GM20431 (cell line): Measurements from ENCODE around the gene CACNA1B.
"Not testable (repeated sequence)": the region's sequence is repeated elsewhere in the genome, so short reads cannot be mapped to it uniquely, and the experiment has no call there.

Experiments
- in situ Hi-C: fragments of 300-500 bp; cut with MseI, MboI; formaldehyde crosslinking; loops from one replicate; pipeline ENCODE4 v1.15.0; 2020; ENCODE audit warnings: low sequenced_read_pairs; ENCODE audit not compliant: unreplicated experiment

Gene CACNA1B

DNA sequence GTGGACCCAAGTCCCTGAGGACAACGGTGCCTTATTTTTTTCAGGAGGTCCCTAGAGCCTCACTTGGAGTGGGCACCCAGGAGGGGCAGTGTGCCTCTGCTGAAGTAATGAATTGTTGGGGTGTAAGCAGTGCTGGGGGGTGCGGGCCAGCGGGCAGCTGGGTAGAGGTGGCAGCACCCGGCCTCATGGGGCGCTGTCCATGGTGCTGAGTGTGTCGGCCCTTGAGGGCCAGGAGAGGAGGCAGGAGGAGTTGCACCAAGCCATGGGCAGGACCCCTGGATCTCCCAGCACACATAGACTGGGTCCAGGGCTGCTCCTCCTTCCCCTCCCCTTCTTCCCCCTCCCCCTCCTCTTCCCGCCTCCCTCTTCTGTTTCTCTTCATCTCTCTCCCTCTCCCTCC is 7.0 kb downstream of the CACNA1B start:
- in situ Hi-C loops: not testable (repeated sequence)

DNA sequence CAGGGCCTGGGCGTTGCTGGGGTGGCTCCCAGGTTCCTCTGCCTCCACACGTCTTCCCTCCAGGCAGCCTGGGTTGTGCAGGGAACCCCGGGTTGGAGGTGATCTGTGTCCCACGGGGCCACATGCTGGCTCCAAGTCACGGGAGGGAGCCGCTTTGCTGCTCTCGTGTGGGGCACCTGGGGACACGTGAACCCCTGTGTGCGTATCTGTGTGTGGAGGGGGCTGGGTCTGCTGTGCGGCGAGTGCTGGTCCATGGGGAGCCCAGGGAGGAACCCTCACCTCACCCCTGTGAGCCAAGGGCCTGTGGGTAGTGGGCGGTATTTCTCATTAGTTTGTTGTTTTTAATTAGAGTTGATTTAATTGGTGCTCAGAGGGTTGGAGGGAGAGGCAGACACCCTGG is 7.5 kb downstream of the CACNA1B start:
- in situ Hi-C loops: not testable (repeated sequence)

DNA sequence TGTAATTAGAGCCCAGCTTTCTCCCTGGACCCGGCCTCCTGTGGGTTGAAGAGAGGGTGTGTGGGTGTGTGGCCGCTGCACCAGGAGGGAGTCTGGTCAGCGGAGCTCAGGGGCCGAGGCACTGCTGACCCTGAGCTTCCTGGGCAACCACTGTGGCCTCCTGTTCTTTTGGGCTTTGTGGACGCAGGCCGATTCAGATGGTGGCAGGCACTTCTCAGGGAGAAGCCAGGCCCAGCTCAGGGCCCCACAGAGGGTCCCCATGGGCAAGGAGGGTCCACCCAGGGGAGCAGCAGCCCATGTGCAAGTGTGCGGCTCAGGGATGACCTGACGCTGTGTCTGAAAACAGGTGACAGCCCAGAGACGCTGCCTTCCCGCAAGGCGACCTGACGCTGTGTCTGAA is 11.0 kb downstream of the CACNA1B start:
- in situ Hi-C loops: not testable (repeated sequence)

DNA sequence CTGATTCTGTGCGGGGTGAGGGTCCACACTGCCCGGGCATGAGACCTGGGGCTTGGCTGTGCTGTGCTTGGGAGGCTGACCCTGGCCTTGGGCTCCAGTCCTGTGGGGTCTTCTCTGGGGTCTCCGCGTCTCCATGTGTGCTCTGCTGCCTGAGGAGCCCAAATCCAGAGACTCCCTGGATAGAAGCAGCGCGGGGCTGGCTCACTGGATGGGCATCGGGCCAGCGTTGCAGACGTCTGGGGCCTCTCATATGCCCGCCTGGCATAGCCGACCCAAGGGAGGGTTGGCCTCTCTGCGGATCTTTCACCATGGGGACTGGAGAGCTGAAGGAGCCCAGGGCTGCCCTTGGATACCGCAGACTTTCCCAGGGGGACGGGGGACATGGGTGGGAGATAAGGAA is 12.4 kb downstream of the CACNA1B start:
- in situ Hi-C loops: not testable (repeated sequence)

DNA sequence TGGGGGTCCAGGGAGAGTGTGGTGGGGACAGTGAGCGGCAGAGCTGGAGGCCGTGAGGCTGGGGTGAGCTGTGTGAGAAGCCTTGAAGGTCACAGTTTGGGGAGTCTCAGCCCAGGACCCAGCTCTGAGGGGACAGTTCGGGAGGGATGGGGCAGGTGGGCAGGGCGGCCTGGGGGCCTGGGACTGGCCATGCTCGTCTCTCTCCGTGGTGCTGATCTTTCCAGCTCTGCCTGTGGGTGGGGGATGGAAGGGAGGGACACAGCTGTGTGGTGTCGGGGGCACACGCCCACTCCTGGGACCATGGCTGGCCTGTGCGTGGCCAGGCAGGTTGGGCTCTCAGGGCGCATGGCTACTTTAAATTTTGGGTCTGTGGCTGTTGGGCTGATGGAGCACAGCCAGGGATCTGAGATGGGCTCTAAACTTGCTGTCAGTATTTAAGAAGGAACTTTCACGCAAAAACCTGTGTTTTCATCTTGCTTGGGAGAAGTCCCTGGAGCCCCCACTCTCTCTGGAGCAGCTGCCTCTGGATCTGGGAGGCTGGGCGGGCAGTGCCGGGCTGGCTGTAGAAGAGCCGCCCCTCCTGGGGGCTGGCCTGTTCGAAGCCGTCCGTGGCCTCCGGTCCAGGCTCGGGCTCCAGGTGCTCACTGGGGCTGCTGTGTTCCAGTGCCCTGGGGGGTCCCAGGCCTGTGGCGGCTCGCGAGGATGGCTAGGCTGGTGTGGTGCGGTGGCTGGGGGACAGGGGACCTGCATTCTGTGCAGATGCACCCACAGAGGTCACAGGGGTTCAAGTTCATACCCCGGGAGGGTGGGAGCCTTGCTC is 13.4 kb downstream of the CACNA1B start:
- in situ Hi-C loops: not testable (repeated sequence)

DNA sequence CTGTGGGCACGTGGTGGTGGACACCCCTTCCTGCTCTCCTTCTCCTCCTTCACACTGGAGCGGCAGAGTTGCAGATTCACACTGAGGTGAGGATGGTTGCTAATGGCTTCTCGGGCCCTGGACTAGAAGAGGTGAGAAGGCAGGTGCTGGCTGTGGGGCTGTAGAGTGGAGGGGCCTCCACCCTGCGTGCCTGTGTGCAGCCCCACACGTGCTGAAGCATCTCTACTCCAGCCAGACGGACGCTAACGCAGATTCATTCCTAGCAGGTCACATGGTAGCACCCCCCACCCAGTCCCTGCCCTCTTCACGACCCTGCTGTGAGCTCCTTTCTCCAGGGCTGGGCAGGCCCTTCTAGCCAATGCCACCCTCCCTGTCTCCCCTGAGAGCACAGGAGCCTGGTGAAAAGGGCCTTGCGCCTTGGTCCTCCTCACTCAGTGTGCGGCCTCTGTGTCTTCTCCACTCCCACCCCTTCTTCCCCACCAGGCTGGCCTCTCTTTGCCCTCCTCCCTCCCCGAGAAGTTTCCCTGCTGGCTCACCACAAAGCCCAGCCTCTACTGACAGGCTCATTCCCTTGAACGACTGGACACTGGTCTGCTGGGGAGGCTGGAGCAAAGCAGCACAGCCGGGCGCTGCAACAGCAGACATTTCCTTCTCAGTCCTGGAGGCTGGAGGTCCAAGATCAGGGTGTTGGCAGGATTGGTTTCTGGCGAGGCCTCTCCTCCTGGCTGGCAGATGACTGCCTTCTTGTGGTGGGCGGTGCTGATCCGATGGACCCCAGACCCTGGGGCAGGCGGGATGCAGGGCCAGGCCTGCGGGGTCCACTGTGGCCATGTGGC is 14.2 kb downstream of the CACNA1B start:
- in situ Hi-C loops: no loop called here

DNA sequence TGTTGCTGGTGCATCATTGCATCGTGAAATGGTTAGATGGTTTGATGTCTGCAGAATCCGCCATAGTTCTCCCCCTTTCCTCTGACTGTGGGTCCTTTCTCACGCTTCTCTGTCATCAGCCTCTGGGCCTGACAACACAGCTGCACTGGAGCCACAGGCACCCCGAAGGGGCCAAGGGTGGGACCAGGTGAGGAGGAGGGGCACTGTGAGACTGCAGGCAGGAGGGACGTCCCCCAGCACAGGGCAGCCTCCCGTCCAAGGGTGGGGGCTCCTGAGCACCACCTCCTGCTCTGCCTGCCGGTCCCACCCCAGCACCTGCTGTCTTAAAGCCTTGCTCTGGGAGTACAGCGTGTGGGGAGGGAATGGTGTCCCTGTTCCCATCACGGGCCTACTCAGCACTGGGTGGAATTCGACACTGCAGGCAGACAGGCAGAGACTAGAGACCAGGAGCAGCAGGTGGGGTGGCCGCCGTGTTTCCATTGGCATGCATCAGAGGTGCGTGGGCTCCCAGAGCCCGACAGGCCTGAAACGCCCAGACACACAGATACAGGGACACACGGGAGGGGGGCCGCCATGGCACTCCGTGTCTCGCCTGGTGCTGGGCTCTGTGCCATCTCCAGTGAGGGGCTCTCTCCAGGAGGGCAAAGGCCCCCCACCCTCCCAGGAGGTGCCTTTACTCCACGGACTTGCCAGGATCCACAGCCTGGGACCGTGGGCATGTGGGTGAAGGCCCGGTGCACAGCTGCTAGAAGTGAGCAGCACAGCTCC is 15.0 kb downstream of the CACNA1B start:
- in situ Hi-C loops: no loop called here

DNA sequence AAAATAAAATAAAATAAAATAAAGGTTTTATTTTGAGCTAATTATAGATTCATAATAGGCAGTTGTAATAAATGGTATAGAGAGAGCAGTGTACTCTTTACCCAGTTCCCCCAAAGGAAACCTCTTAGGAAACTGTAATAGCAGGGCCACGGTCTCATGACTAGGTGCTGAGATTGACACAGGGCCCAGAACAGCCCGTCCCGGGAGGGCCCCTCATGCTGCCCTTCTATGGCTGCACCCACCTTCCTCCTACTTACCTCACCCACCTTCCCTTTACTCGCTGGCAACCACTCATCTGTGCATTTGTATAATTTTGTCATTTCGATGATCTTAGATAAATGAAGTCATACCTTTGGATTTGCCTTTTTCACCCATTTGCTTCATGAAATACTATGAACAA is 16.1 kb downstream of the CACNA1B start:
- in situ Hi-C loops: no loop called here

DNA sequence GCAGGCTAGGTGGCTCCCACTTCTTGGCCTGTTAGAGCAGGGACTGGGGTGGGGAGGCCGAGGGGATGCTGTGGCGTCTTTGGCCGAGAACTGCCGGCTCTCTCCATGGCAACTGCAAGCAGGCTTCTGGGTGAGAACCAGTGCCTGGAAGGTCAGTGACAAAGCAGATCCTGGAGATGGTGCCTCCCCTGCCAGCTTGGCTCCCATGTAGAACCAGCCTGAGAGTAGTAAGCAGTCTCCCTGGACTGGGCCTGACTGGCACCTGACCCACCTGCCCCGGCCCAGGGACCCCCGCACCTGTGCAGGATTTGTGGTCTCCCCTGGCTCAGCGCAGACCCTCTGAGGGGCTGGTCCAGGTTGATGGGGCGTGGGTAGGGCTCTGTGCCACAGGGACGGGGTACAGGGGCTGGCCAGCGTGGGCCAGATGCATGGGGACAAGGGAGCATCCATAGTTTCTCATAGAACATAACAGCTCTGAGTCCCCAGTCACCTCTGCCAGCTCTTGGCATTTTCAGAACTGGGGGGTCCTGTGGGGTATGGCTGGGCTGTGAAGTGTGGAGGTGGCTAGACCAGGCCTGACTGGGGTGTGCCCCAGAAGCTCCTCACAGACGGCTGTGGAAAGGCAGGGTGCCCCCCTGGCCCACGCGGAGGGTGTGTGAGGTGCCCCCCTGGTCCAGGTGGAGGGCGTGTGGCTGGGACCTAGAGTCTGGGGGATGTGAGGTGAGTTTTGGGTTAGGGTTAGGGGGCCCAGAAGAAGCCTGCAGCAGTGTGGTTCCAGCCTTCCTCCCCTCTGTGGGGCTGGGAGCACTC is 22.2 kb downstream of the CACNA1B start:
- in situ Hi-C loops: no loop called here

DNA sequence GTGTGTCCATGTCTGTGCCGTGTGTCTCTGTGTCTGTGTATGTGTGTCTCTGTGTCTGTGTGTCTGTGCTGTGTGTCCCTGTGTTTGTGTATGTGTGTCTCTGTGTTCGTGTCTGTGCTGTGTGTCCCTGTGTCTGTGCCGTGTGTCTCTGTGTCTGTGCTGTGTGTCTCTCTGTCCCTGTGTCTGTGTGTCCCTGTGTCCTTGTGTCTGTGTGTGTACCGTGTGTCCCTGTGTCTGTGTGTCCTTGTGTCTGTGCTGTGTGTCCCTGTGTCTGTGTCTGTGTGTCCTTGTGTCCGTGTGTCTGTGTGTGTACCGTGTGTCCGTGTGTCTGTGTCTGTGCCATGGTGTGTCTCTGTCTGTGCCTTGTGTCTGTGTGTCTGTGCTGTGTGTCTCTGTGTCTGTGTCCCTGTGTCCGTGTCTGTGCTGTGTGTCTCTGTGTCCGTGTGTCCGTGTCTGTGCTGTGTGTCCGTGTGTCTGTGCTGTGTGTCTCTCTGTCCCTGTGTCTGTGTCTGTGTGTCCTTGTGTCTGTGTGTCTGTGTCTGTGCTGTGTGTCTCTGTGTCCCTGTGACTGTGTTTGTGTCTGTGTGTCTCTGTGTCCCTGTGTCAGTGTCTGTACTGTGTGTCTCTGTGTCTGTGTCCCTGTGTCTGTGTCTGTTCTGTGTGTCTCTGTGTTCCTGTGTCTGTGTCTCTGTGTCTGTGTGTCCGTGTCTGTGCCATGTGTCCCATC is 23.2 kb downstream of the CACNA1B start:
- in situ Hi-C loops: no loop called here

DNA sequence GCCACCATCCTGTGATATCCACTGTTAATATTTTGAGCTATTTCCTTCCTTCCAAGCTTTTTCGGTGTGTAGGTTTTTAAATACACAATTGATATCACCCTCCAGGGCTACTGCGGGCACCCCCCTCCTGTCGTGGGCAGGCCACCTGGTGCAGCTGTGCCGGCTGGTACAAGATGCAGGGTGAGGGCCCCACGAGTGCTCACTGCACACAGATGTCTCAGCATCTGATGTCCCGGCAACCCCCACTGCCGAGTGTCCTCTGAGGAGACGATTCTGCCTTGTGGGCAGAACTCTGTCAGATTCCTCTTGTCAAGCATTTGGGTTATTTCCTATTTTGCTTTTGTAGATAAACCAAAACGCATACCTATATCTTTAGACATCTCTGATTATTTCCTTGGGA is 25.1 kb downstream of the CACNA1B start:
- in situ Hi-C loops: no loop called here

DNA sequence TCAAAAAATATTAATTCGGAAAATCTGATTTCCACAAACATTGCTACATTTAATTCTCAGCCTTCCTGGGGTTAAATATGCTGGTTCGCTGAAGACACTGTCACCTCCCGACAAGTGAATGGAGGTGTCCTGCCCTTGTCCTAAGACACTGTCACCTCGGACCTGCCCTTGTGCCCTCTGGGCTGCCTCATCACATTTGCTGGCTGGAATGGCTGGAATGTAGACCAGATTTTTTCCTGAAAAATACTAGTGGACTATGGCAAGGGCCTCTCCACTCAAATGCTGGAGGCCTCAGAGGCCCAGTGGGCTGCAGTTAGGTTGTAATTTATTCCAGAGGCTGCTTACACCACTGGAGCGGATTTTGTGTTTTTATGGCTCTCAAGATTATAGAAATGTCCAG is 28.2 kb downstream of the CACNA1B start:
- in situ Hi-C loops: no loop called here

DNA sequence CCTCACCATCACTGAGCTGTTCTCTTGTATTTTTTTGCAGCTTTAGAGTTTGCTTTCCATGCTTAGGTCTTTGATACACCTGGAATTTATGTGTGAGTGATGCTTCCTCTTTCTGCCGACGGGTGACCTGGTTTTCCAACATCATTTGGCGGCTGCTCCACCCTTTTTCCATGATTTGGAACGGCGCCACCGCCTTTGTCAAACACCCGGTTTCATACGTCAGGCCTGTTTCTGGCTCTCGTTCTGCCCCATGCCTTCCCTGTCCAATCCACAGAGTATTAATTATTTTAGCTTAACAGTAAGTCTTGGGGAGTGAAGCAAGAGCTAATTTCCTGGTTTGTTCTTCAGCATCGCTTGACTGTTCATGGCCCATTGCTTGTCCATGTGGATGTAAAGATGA is 30.2 kb downstream of the CACNA1B start:
- in situ Hi-C loops: no loop called here

DNA sequence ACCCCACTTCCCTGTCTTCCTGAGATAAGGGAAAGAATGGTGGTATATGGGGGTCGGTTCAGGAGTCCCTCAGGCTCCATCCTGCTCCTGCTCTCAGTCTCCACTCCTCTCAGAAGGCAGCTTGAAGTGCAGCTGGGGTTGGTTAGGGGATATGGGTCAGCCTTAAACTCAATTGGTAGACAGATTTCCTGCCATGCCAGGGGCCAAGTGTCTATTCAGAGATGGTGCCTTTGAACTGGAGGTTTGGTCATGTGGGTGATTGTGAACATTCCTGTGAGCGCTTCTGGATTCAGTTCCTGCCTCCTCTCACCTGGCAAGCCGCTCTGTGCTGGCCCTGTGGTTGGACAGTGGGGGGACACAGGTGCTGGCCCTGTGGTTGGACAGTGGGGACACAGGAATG is 35.1 kb downstream of the CACNA1B start:
- in situ Hi-C loops: no loop called here

DNA sequence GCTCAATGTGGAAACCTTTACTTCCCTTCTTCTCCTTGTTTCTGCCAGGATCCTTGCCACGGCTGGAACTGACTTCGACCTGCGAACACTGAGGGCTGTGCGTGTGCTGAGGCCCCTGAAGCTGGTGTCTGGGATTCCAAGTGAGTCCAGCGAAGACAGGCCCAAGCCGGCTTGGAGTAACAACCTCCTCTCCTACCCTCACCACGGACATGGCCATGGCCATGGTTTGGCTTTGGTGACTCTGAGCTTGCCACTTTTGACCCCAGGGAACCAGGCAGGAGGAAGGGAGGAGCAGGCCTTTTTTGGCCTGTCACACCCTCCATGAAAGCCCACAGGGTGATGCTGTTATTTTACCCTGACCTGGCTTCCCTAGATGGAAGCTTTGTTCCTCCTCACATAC is 35.5 kb downstream of the CACNA1B start:
- in situ Hi-C loops: no loop called here

DNA sequence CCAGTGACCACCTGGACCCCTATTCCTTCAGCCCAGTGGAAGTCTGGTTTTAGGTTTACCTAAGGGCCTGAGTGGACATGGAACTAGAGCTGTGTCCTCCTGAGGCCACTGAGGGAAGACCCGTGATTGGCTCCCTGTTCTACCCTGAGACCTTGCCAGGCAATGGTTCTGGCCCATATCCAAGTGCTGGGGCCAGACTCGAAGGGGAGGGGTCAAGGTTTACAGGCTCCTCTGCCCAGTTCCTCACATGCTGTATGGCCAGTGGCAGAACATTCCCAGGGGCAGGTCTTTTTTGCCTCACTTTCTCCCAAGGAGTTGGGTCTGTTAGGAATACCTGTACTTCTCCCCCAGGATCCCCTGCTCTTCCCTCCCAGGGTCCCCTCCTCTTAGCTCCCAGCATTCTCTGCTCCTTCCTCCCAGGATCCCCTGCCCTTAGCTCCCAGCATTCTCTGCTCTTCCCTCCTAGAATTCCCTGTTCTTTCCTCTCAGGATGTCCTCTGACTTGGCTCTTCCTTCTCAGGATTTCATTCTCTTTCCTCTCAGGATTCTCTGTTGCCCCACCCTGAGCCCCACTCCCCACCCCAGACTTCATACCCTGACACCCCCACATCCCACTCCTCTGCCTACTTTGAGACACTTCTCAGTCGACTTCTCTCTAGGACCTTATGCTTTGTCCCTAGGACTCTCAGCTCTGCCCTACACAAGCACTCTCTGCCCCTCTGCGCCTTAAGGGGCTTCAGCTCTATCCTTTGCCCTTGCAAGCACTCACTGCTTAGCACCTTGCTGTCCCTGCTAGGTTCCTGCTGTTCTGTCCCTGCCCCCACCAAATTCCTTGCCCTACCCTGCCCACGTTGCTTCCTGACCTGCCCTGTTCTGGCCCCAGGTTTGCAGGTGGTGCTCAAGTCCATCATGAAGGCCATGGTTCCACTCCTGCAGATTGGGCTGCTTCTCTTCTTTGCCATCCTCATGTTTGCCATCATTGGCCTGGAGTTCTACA is 36.5 kb downstream of the CACNA1B start:
- in situ Hi-C loops: no loop called here

DNA sequence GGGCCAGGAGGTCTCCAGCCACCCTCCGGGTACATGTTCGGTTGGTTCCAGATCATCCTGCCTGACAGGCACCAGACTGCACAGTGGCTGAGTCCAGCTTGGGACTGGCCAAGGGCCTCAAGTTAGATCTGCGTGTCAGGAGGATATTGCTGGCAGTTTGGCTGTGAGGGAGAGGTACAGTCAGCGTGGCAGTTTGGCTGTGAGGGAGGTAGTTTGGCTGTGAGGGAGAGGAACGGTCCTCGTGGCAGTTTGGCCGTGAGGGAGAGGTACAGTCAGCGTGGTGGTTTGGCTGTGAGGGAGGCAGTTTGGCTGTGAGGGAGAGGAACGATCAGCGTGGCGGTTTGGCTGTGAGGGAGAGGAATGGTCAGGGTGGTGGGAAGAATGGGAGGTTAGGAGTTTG is 39.0 kb downstream of the CACNA1B start:
- in situ Hi-C loops: no loop called here

DNA sequence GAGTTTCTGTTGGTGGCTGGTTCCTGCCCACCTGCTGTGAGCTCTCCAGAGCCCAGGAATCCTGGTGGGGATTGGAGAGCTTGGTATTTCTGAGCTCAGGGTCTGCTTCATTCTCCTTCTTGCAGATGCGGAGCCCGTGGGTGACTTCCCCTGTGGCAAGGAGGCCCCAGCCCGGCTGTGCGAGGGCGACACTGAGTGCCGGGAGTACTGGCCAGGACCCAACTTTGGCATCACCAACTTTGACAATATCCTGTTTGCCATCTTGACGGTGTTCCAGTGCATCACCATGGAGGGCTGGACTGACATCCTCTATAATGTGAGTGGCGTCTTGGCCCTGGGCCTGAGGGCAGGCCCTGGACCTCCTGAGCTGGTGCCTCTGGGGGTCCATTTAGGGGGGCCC is 39.5 kb downstream of the CACNA1B start:
- in situ Hi-C loops: no loop called here
